Thoracic aorta (tissue), 2 donors: ENCODE results near the gene TK2. TPM values are rescaled to one million over a fixed set of nuclear protein-coding genes. Genes with fewer than 3 reads are reported as not detected.
A peak's percentile ranks its signal among the peaks of the same experiment; 100 is the strongest.

ENCODE experiments used
- ATAC-seq: fragments of 150-250 bp; one replicate; pipeline ENCODE4 v1.8.0; 2017; ENCODE audit warnings: low read depth; ENCODE audit not compliant: insufficient number of reproducible peaks, low FRiP score
- DNase-seq: peaks from one replicate; pipeline ENCODE4 v3.0.0-alpha.2; 2020; ENCODE audit warnings: low spot score
- H3K27ac ChIP-seq, 2 donors: fragments of 200-600 bp; sonication (generic); 1 replicate in 1 of 2; 2 replicates in 1 of 2; pipeline ENCODE4 v1.5.1; 2016; ENCODE audit warnings: mild to moderate bottlenecking in 2 of 2, moderate library complexity in 2 of 2
- H3K27me3 ChIP-seq: fragments of 200-600 bp; sonication (generic); replicated peaks from 2 replicates; pipeline ENCODE4 v1.6.0; 2016; ENCODE audit warnings: mild to moderate bottlenecking; ENCODE audit not compliant: insufficient read depth
- H3K36me3 ChIP-seq: fragments of 200-600 bp; sonication (generic); one replicate; pipeline ENCODE4 v1.5.1; 2016
- H3K4me1 ChIP-seq, 2 donors: fragments of 200-600 bp; sonication (generic); 1 replicate in 1 of 2; 2 replicates in 1 of 2; pipeline versions ENCODE4 v1.5.1 to v1.6.0; 2016; ENCODE audit warnings: low read depth in 2 of 2, mild to moderate bottlenecking in 1 of 2; ENCODE audit not compliant: control insufficient read depth in 1 of 2
- H3K4me3 ChIP-seq: fragments of 200-600 bp; sonication (generic); 2 replicates; pipeline ENCODE4 v1.5.1; 2016; ENCODE audit warnings: mild to moderate bottlenecking
- H3K9me3 ChIP-seq: fragments of 200-600 bp; sonication (generic); 2 replicates; pipeline ENCODE4 v1.5.1; 2016
- total RNA-seq, 2 donors: library from RNA; depleted of rRNA; stranded (reverse); fragments of >200 nt; gene quantifications; one replicate each; pipeline versions ENCODE4 v1.1.0 to v1.2.3, GENCODE V29; 2016
- TF ChIP-seq, protein P1 (sequence below): fragments of 200-600 bp; sonication (generic); IDR thresholded peaks from one replicate; pipeline ENCODE4 v1.5.1; 2019; ENCODE audit warnings: antibody characterized with exemption

TK2 gene
- total RNA-seq, 2 donors from 2014 or later, result 41.7 to 55.5 TPM

DNA sequence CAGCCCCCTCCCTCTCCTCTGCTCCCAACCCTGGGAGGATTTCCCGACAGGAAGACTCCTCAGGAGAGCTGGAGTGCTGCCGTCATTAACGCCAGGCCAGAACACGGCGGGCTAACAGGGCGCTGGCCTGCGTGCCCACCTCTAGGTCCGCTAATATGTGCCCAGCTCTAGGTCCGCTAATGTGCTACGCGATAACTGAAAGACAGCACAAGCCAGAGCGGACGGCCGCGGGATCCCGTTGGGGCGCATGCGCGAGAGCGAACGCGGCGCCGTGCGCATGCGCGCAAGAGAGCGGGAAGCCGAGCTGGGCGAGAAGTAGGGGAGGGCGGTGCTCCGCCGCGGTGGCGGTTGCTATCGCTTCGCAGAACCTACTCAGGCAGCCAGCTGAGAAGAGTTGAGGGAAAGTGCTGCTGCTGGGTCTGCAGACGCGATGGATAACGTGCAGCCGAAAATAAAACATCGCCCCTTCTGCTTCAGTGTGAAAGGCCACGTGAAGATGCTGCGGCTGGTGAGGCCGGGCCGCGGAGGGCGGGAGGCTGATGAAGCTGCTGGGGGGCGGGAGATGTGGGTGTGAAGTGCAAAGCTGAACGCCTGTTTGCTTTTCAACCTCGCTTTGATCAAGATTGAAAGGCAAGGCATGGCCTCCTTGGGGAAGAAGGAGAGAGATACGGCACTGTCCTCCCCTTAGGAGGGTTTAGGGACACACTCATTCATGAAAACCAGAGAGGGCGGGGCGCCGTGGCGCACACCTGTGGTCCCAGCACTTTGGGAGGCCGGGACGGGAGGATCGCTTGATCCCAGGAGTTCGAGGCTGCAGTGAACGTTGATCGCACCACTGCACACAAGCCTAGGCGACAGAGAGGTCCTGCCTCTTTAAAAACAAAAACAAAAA lies 2.6 kb upstream of the TK2 start, which contains the start of gene CKLF:
TSS of gene CKLF (plus strand) at position 291 of the 892 bp plus-strand sequence. CDS start at position 431, 140 bp downstream.
- Histone ChIP-seq H3K27me3 (no peaks in the 10 kb centered on the region), H3K36me3 (no peaks in the 10 kb centered on the region), H3K9me3 (no peaks in the 10 kb centered on the region), H3K27ac (peak within 1 kb of the TSS; percentile 88 to 91), H3K4me1 (peaks cover 18 to 64% of the 10 kb centered on the region in 2 donors), H3K4me3 (peak within 1 kb of the TSS; percentile 78)
- TF ChIP-seq, protein P1, sequence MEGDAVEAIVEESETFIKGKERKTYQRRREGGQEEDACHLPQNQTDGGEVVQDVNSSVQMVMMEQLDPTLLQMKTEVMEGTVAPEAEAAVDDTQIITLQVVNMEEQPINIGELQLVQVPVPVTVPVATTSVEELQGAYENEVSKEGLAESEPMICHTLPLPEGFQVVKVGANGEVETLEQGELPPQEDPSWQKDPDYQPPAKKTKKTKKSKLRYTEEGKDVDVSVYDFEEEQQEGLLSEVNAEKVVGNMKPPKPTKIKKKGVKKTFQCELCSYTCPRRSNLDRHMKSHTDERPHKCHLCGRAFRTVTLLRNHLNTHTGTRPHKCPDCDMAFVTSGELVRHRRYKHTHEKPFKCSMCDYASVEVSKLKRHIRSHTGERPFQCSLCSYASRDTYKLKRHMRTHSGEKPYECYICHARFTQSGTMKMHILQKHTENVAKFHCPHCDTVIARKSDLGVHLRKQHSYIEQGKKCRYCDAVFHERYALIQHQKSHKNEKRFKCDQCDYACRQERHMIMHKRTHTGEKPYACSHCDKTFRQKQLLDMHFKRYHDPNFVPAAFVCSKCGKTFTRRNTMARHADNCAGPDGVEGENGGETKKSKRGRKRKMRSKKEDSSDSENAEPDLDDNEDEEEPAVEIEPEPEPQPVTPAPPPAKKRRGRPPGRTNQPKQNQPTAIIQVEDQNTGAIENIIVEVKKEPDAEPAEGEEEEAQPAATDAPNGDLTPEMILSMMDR, result no peak
- DNase-seq (peak; percentile 25), ATAC-seq (peak; percentile 52)

DNA sequence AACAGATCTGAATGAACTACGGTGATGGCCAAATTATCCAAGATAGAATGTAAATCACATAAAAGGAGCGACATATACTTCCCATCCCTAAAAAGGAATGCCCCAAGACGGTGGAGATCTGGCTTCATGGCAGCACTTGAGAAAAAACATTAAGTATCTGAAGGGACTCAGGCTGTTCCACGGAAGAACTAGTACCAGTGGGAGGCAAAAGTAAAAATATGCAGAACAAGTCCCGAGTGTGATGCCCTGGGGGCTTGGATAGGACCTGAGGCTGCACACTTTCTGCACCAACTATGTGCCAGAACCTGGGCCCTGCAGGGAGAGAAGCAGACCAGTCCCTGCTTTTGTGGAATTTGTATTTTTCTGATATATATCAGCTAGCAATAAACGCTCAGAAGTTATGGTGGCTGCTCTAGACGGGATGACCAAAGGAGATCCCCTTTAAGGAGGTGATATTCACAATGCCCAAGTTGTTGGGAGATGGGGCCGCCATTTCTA lies 1.9 kb upstream of the TK2 start:
- Histone ChIP-seq H3K4me3 (peak overlapping the region; percentile 78), H3K27me3 (no peaks in the 10 kb centered on the region), H3K27ac (peak overlapping the region; percentile 88 to 91), H3K4me1 (peaks cover 18 to 64% of the 10 kb centered on the region in 2 donors), H3K9me3 (no peaks in the 10 kb centered on the region), H3K36me3 (no peaks in the 10 kb centered on the region)
- DNase-seq, result no peak
- ATAC-seq, result no peak
- TF ChIP-seq, protein P1, result no peak

DNA sequence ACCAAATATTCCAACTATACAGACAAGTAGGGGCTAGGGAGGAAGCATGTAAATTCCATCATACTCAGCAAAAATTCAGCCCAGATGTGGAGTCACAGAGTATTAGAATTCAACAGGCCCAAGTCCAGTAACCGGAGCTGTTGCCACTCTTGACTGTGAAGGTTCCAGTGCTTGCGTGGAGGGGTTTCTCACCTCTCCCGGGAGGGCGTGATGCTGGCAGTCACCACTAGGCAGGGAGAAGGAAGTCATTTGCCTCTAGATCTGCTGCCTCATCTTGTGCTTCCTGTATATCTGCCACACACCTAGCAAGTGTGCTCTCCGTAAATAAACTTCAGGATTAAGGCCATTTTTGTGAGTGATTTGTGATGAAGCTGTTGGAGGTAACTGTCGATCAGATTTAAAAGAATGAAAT lies 1.4 kb upstream of the TK2 start:
- peak overlapping the region; percentile 88 to 91 for H3K27ac ChIP-seq
- H3K9me3 ChIP-seq, result no peaks in the 10 kb centered on the region
- DNase-seq (no peak), ATAC-seq (no peak)
- H3K36me3 ChIP-seq, result no peaks in the 10 kb centered on the region
- peaks cover 18 to 66% of the 10 kb centered on the region in 2 donors for H3K4me1 ChIP-seq
- H3K27me3 ChIP-seq, result no peaks in the 10 kb centered on the region
- TF ChIP-seq, protein P1, result no peak
- peak overlapping the region; percentile 78 for H3K4me3 ChIP-seq

DNA sequence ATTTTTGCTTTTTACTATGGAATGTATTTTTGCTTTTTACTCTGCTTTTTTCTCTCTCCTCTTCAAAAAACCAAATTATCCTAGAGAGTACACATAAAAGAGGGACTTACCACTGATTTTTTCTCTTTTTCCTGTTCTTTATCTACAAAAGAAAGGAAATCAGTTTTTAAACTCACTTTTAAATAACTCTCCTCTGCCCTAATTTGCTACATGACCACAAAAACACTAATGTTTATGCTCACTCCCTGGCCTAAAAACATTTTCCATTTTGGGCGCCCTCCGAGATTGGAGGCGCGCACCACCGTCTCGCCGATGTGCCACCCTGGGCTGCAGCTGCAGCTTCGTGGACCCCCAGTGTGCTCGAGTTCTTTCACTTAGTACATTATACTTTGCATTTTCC lies 1.1 kb downstream of the TK2 start:
- H3K27ac ChIP-seq, result peak overlapping the region; percentile 86 to 95
- TF ChIP-seq, protein P1, result no peak
- peaks cover 15 to 58% of the 10 kb centered on the region in 2 donors for H3K4me1 ChIP-seq

DNA sequence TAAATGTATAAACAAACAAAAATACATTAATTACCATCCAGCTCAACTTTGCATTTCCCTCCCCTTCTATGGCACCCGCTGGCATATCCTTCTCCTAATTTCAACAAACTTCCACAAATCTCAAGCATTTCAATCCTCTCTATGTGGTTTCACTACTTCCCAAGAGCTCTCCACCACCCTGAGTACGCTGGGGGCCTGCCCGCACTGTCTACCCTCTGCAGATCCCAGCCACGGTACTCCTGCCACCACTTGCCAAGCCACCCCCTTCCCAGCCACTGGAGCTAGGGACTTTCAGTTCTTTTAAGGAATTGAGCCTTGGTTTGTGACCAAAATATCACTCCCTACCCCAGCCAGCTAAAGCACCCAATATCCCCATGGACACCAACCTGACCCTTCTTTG lies 1.9 kb downstream of the TK2 start:
- TF ChIP-seq, protein P1, result no peak
- H3K4me1 ChIP-seq, result peaks cover 15 to 50% of the 10 kb centered on the region in 2 donors
- no peak overlapping the region for H3K4me3 ChIP-seq

More for the DNA sequence above, 1.1 kb downstream of the TK2 start:
- H3K27me3 ChIP-seq, result no peaks in the 10 kb centered on the region
- H3K9me3 ChIP-seq, result no peaks in the 10 kb centered on the region
- H3K4me3 ChIP-seq, result peak overlapping the region; percentile 91
- DNase-seq (no peak), ATAC-seq (no peak)
- H3K36me3 ChIP-seq, result peaks cover 9% of the 10 kb centered on the region

More for the DNA sequence above, 1.9 kb downstream of the TK2 start:
- Histone ChIP-seq H3K36me3 (peaks cover 12% of the 10 kb centered on the region), H3K27ac (peak overlapping the region; percentile 86 to 95), H3K9me3 (no peaks in the 10 kb centered on the region), H3K27me3 (no peaks in the 10 kb centered on the region)
- no peak for DNase-seq
- ATAC-seq, result no peak
